Subcutaneous abdominal adipose tissue (tissue), 5 donors: ENCODE measurements around the gene HP1BP3.

Source experiments
- H3K27ac ChIP-seq: one replicate; pipeline ENCODE4 v1.7.0; 2013; ENCODE audit warnings: low read depth, mild to moderate bottlenecking, inconsistent platforms, low read length, moderate library complexity
- H3K27me3 ChIP-seq, 5 donors: one replicate each; pipeline ENCODE4 v1.7.0; 2013; ENCODE audit warnings: low read length in 5 of 5, inconsistent platforms in 1 of 5; ENCODE audit not compliant: control insufficient read depth in 5 of 5, insufficient read depth in 4 of 5
- H3K36me3 ChIP-seq, 5 donors: one replicate each; pipeline ENCODE4 v1.7.0; 2013; ENCODE audit warnings: low read length in 5 of 5; ENCODE audit not compliant: control insufficient read depth in 5 of 5, insufficient read depth in 5 of 5
- H3K4me1 ChIP-seq, 5 donors: one replicate each; pipeline ENCODE4 v1.7.0; 2013; ENCODE audit warnings: low read length in 5 of 5, mild to moderate bottlenecking in 3 of 5, moderate library complexity in 1 of 5; ENCODE audit not compliant: control insufficient read depth in 5 of 5, insufficient read depth in 5 of 5
- H3K4me3 ChIP-seq, 5 donors: one replicate each; pipeline ENCODE4 v1.7.0; 2013; ENCODE audit warnings: low read length in 5 of 5, low read depth in 1 of 5
- H3K9ac ChIP-seq, 5 donors: one replicate each; pipeline ENCODE4 v1.7.0; 2013; ENCODE audit warnings: low read length in 5 of 5, mild to moderate bottlenecking in 4 of 5, moderate library complexity in 3 of 5
- H3K9me3 ChIP-seq, 5 donors: one replicate each; pipeline ENCODE4 v1.7.0; 2013; ENCODE audit warnings: low read length in 5 of 5; ENCODE audit not compliant: control insufficient read depth in 5 of 5
- donor health status: healthy.
- donor health status: healthy.
- donor health status: healthy.
- donor health status: healthy.
- donor health status: healthy.

The HP1BP3 gene

GRCh38 chr1:20771780-20772179 is 15.3 kb downstream of the HP1BP3 start:
- H3K27me3 ChIP-seq = no peaks in the 10 kb centered on the region
- no peaks in the 10 kb centered on the region for H3K4me1 ChIP-seq
- H3K36me3 ChIP-seq = peaks cover 52 to 90% (median 83%) of the 10 kb centered on the region in 5 donors
- H3K9me3 ChIP-seq = no peaks in the 10 kb centered on the region
- H3K9ac ChIP-seq = no peak overlapping the region
- H3K4me3 ChIP-seq = no peak overlapping the region
- H3K27ac ChIP-seq = no peak overlapping the region

DNA sequence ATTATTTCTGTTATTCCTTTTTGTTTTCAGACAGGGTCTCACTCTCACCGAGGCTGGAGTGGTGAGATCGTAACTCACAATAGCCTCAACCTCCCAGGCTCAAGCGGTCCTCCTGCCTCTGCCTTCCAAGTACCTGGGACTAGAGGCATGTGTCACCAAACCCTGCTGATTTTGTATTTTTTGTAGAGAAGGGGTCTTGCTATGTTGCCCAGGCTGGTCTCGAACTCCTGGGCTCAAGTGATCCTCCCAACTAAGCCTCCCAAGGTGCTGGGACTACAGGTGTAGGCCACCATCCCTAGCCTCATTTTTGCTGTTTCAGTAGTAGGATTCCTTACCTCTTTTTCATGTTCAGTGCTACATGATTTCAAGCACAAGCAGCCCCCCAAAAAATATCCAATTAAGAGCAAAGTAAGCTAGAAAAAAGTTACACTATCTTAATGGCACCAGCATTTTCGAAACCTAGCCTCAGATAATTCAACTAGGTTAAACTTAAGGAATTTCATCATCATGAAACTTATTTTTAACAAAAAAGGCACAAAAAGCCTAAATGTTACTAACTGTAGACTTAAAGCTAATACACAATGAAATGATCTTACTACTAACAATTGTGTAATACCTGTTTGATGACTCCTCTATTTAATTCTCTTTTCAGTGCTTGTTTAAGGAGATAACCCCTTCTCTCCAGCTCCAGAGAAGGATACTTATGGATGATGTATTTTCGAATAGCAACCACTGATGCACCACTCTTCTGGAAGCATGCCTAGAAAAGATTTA is 16.6 kb downstream of the HP1BP3 start:
- Histone ChIP-seq H3K4me1 (no peaks in the 10 kb centered on the region), H3K9me3 (no peaks in the 10 kb centered on the region), H3K4me3 (no peak overlapping the region), H3K27ac (no peak overlapping the region), H3K27me3 (no peaks in the 10 kb centered on the region), H3K36me3 (peaks cover 50 to 98% (median 85%) of the 10 kb centered on the region in 5 donors), H3K9ac (no peak overlapping the region)

DNA sequence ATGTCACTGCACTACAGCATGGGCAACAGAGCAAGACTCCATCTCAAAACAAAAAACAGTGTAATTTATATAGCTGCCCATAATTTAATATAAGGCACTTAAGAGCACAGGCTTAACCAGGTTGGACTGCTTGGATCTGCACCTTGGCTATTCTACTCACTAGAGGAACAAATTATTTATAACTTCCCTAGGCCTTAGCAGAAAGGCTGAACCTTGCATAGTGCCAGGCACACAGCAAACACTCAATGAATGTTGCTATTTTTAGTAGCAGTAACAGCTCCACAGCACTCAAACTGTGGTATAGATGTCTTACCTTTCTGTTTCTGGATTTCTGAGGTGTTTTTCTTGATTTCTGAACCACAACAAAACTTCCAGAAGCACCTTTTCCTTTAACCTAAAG is 19.8 kb downstream of the HP1BP3 start:
- Histone ChIP-seq H3K4me3 (no peak overlapping the region), H3K9me3 (no peaks in the 10 kb centered on the region), H3K27ac (no peak overlapping the region), H3K9ac (no peak overlapping the region), H3K27me3 (no peaks in the 10 kb centered on the region), H3K36me3 (peaks cover 50 to 98% (median 77%) of the 10 kb centered on the region in 5 donors), H3K4me1 (no peaks in the 10 kb centered on the region)

- Histone ChIP-seq H3K9me3 (no peaks in the 10 kb centered on the region), H3K4me3 (no peak overlapping the region), H3K36me3 (peaks cover 35 to 98% (median 75%) of the 10 kb centered on the region in 5 donors), H3K9ac (no peak overlapping the region), H3K27me3 (no peaks in the 10 kb centered on the region), H3K4me1 (no peaks in the 10 kb centered on the region), H3K27ac (no peak overlapping the region)
These were observed 23.7 kb downstream of the HP1BP3 start for GRCh38 chr1:20763417-20763816.

DNA sequence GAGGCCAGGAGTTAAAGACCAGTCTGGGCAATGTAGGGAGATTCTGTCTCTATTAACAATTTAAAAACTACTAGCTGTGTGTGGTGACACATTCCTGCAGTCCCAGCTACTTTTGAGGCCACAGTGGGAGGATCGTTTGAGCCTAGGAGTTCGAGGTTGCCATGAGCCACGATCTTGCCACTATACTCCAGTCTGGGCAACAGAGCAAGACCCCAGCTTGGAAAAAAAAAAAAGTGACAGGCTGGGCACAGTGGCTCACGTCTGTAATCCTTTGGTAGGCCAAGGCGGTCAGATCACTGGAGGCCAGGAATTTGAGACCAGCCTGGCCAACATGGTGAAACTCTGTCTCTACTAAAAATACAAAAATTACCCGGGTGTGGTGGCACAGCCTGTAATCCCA is 26.8 kb downstream of the HP1BP3 start:
- Histone ChIP-seq H3K36me3 (peaks cover 35 to 95% (median 73%) of the 10 kb centered on the region in 5 donors), H3K9me3 (no peaks in the 10 kb centered on the region), H3K27ac (no peak overlapping the region), H3K9ac (no peak overlapping the region), H3K27me3 (no peaks in the 10 kb centered on the region), H3K4me3 (no peak overlapping the region), H3K4me1 (no peaks in the 10 kb centered on the region)

DNA sequence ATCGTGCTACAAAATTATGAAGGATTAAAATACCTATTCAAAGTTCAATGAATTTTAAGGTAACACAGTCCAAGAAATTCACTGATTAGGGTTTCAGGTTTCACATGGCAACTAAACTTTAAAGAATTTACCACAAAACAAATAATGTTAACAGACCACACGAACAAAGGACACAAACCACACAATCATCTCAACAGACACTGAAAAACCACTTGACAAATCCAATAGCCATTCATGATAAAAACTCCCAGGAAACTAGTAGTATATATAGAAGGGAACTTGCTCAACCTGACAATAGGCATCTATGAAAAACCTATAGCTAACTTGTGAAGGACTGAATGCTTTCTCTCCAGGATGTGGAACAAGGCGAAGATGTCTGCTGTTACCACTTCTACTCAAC is 33.5 kb downstream of the HP1BP3 start:
- Histone ChIP-seq H3K9me3 (no peaks in the 10 kb centered on the region), H3K36me3 (peaks cover 25 to 64% (median 53%) of the 10 kb centered on the region in 5 donors), H3K9ac (no peak overlapping the region), H3K27ac (no peak overlapping the region), H3K4me1 (no peaks in the 10 kb centered on the region), H3K4me3 (no peak overlapping the region), H3K27me3 (no peaks in the 10 kb centered on the region)

DNA sequence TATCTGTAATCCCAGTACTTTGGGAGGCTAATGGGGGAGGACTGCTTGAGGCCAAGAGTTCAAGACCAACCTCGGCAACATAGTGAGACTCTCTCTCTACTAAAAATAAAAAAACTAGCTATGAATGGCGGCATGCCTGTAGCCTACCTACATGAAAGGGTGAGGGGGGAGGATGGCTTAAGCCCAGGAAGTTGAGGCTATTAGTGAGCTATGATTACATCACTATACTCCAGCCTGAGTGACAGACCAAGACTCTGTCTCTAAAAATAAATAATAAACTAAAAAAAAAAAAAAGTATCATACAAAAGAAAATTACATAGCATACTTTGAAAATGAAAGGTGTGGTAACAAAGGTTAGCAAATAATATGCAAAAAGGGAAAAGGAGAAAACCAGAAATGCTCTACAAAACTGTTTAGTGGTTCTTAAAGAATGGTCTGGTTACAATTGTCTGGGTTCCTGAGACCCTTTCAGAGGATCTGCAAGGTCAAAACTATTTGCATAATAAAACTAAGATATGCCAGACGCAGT is 35.6 kb downstream of the HP1BP3 start:
- H3K36me3 ChIP-seq = peaks cover 37 to 71% (median 59%) of the 10 kb centered on the region in 5 donors
- H3K27ac ChIP-seq = no peak overlapping the region
- H3K9ac ChIP-seq = no peak overlapping the region
- H3K27me3 ChIP-seq = no peaks in the 10 kb centered on the region
- no peak overlapping the region for H3K4me3 ChIP-seq
- no peaks in the 10 kb centered on the region for H3K9me3 ChIP-seq
- H3K4me1 ChIP-seq = no peaks in the 10 kb centered on the region

DNA sequence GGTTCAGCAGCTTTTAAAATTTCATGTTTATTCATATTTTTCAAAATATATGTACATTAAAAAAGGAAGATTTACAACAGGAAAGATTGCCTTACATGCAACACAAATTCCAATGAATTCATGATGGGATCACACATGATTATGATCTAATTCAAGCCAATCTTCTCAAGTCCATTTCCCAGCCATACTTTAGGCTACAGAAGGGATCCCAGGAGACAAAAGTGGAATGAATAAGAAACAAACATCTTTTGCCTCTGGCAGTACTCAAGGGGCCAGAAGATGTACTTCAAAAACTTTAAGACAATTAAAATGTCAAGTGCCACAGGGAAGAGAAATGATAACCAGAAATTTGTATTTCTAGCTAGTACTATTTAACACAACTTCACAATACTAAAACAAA is 44.4 kb downstream of the HP1BP3 start:
- Histone ChIP-seq H3K27me3 (no peaks in the 10 kb centered on the region), H3K4me3 (no peak overlapping the region), H3K9ac (no peak overlapping the region), H3K9me3 (no peaks in the 10 kb centered on the region), H3K36me3 (peaks cover 56 to 87% (median 75%) of the 10 kb centered on the region in 5 donors), H3K27ac (no peak overlapping the region), H3K4me1 (no peaks in the 10 kb centered on the region)

DNA sequence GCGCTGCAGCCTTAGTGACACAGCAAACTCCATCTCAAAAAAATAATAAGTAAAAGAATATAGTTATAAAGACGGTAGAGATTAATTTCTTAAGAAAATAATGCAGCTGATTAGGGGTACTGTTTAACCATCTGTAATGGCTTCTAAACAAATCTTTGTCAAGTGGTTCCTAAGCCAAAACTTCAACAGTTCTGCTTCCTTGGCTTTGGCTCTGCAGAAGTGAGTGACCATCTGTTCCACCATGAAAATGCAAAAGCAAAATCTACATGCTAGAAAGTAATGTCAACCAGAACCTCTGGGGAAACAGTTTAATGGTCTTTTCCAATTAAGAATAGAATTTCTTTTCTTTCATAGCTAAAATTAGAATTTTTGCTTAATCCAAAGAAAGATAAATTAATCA is 46.3 kb downstream of the HP1BP3 start:
- peaks cover 43 to 77% (median 60%) of the 10 kb centered on the region in 5 donors for H3K36me3 ChIP-seq

DNA sequence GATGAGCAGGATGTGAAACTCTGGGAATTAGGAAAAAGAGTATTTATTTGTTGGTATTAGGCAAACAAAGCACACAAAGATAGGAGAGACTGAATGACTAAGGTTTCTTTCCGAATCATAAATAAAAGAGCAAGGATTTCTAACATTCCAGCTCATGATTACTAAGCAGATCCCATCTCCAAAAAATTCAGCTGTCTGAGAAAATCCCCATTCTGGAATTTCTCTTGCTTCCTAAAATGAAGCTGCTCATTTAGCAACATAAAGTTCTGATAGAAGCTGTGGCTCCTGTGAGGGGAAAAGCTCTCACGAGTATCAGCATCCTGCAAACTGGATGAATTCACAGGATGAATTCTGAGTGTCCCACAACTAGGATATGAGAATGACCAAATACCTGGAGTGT is 47.9 kb downstream of the HP1BP3 start:
- H3K27ac ChIP-seq = no peak overlapping the region
- no peaks in the 10 kb centered on the region for H3K9me3 ChIP-seq
- H3K4me3 ChIP-seq = no peak overlapping the region
- H3K4me1 ChIP-seq = no peaks in the 10 kb centered on the region
- peaks cover 28 to 66% (median 47%) of the 10 kb centered on the region in 5 donors for H3K36me3 ChIP-seq
- H3K9ac ChIP-seq = no peak overlapping the region
- H3K27me3 ChIP-seq = no peaks in the 10 kb centered on the region

More for the DNA sequence above, 46.3 kb downstream of the HP1BP3 start:
- Histone ChIP-seq H3K9ac (no peak overlapping the region), H3K27me3 (no peaks in the 10 kb centered on the region), H3K4me3 (no peak overlapping the region), H3K9me3 (no peaks in the 10 kb centered on the region), H3K27ac (no peak overlapping the region), H3K4me1 (no peaks in the 10 kb centered on the region)
